IMR-90 (cell line): Measurements from ENCODE around the gene CKAP2L. TPM values are rescaled to one million over a fixed set of nuclear protein-coding genes. Genes with fewer than 3 reads are reported as not detected.

Experiments used
- ATAC-seq: fragments of 200-7000 bp; cut with Tn5 transposase; 2 replicates; pipeline ENCODE4 v1.9.1; 2020; ENCODE audit warnings: low read depth, mild to moderate bottlenecking, moderate library complexity
- BruUV-seq: library from RNA; stranded (reverse); fragments of 400-500 nt; replicated peaks from 2 replicates; lab custom pipeline; 2021; lab: Mats Ljungman, UMichigan
- CTCF ChIA-PET: fragments of 300-600 bp; formaldehyde crosslinking; extraction: SDS; loops from one replicate; lab custom pipeline; 2021; ENCODE audit warnings: antibody characterized with exemption; lab: Yijun Ruan, JAX
- POLR2A ChIA-PET: fragments of 300-600 bp; sonication (Branson Sonifier 250); formaldehyde crosslinking; loops from one replicate; lab custom pipeline; 2022; ENCODE audit warnings: antibody characterized with exemption; ENCODE audit not compliant: unreplicated experiment; lab: Charles Lee
- DNase-seq: peaks from one replicate; pipeline ENCODE4 v3.0.0; 2013
- H2AFZ ChIP-seq: replicated peaks from 2 replicates; pipeline ENCODE3; 2013; ENCODE audit warnings: low read length, mild to moderate bottlenecking; ENCODE audit not compliant: poor library complexity
- H2AK5ac ChIP-seq: 2 replicates; pipeline ENCODE4 v1.6.1; 2013; ENCODE audit warnings: low read depth, low read length, inconsistent platforms
- H2AK9ac ChIP-seq: replicated peaks from 2 replicates; pipeline ENCODE3; 2013; ENCODE audit warnings: mild to moderate bottlenecking, low read depth, low read length, moderate library complexity; ENCODE audit not compliant: poor library complexity
- H2BK120ac ChIP-seq: 2 replicates; pipeline ENCODE4 v1.6.1; 2013; ENCODE audit warnings: low read depth, low read length, inconsistent platforms
- H2BK15ac ChIP-seq: 3 replicates; pipeline ENCODE4 v1.6.1; 2013; ENCODE audit warnings: low read depth, low read length, inconsistent platforms
- H2BK20ac ChIP-seq: 2 replicates; pipeline ENCODE4 v1.6.1; 2013; ENCODE audit warnings: low read depth, mild to moderate bottlenecking, inconsistent platforms, low read length, moderate library complexity
- H2BK5ac ChIP-seq: 2 replicates; pipeline ENCODE4 v1.6.1; 2013; ENCODE audit warnings: mild to moderate bottlenecking, low read depth, low read length, inconsistent platforms; ENCODE audit not compliant: poor library complexity, severe bottlenecking
- H3K14ac ChIP-seq: replicated peaks from 2 replicates; pipeline ENCODE4 v1.6.1; 2013; ENCODE audit warnings: low read depth, low read length, inconsistent platforms
- H3K18ac ChIP-seq: 2 replicates; pipeline ENCODE4 v1.6.1; 2013; ENCODE audit warnings: low read depth, low read length, control low read depth
- H3K23ac ChIP-seq: 2 replicates; pipeline ENCODE4 v1.6.1; 2013; ENCODE audit warnings: low read depth, low read length, inconsistent platforms
- H3K27ac ChIP-seq: 2 replicates; pipeline ENCODE4 v1.5.1; 2013; ENCODE audit warnings: mild to moderate bottlenecking, control low read depth, low read length; ENCODE audit not compliant: insufficient read depth
- H3K27me3 ChIP-seq: 2 replicates; pipeline ENCODE4 v1.6.1; 2013; ENCODE audit warnings: low read length; ENCODE audit not compliant: control insufficient read depth, insufficient read depth
- H3K36me3 ChIP-seq: 2 replicates; pipeline ENCODE4 v1.6.1; 2013; ENCODE audit warnings: low read length, mixed read lengths; ENCODE audit not compliant: control insufficient read depth, insufficient read depth
- H3K4ac ChIP-seq: 2 replicates; pipeline ENCODE4 v1.6.1; 2013; ENCODE audit warnings: low read depth, low read length, inconsistent platforms
- H3K4me1 ChIP-seq: 2 replicates; pipeline ENCODE4 v1.6.1; 2013; ENCODE audit warnings: low read length, mixed read lengths; ENCODE audit not compliant: control insufficient read depth, insufficient read depth
- H3K4me2 ChIP-seq: 2 replicates; pipeline ENCODE4 v1.6.1; 2013; ENCODE audit warnings: low read depth, mild to moderate bottlenecking, control low read depth, low read length, moderate library complexity
- H3K4me3 ChIP-seq: 2 replicates; pipeline ENCODE4 v1.5.1; 2013; ENCODE audit warnings: low read depth, mild to moderate bottlenecking, control low read depth, low read length, moderate library complexity; ENCODE audit not compliant: insufficient read depth
- H3K56ac ChIP-seq: 2 replicates; pipeline ENCODE4 v1.6.1; 2013; ENCODE audit warnings: low read length, inconsistent platforms; ENCODE audit not compliant: insufficient read depth; ENCODE audit errors: extremely low read depth
- H3K79me1 ChIP-seq, 2 experiments: 2 replicates each; pipeline ENCODE4 v1.6.1; 2013; ENCODE audit warnings: low read length in 2 of 2, inconsistent platforms in 1 of 2, low read depth in 1 of 2
- H3K9ac ChIP-seq: 2 replicates; pipeline ENCODE4 v1.6.1; 2013; ENCODE audit warnings: low read depth, low read length, control low read depth
- H3K9me1 ChIP-seq: 2 replicates; pipeline ENCODE4 v1.6.1; 2013; ENCODE audit warnings: low read length, inconsistent platforms; ENCODE audit not compliant: insufficient read depth
- H3K9me3 ChIP-seq: 2 replicates; pipeline ENCODE4 v1.6.1; 2013; ENCODE audit warnings: low read length; ENCODE audit not compliant: control insufficient read depth, insufficient read depth
- H4K20me1 ChIP-seq: 2 replicates; pipeline ENCODE4 v1.6.1; 2013; ENCODE audit warnings: low read length, inconsistent platforms; ENCODE audit not compliant: insufficient read depth
- H4K5ac ChIP-seq: 2 replicates; pipeline ENCODE4 v1.6.1; 2013; ENCODE audit warnings: mild to moderate bottlenecking, low read depth, low read length, control low read depth
- H4K8ac ChIP-seq, 2 experiments: 2 replicates each; pipeline ENCODE4 v1.6.1; 2013; ENCODE audit warnings: low read depth in 2 of 2, low read length in 2 of 2, control low read depth in 1 of 2, inconsistent platforms in 1 of 2
- H4K91ac ChIP-seq: 2 replicates; pipeline ENCODE4 v1.6.1; 2013; ENCODE audit warnings: low read depth, low read length, inconsistent platforms; ENCODE audit not compliant: insufficient read depth
- BHLHE40 ChIP-seq: fragments of 150-350 bp; IDR thresholded peaks from 2 replicates; pipeline ENCODE4 v1.6.1; 2016; ENCODE audit warnings: mild to moderate bottlenecking, low read depth, low read length
- MXI1 ChIP-seq: IDR thresholded peaks from 2 replicates; pipeline ENCODE4 v1.6.1; 2012; ENCODE audit warnings: low read depth, mild to moderate bottlenecking, low read length, moderate library complexity, borderline replicate concordance
- POLR2A ChIP-seq: IDR thresholded peaks from 2 replicates; pipeline ENCODE4 v1.6.1; 2012; ENCODE audit warnings: mild to moderate bottlenecking, low read depth, low read length
- WGBS, 2 experiments: methylation state at CpG; one replicate each; pipeline versions ENCODE4 v1.1.5 to v1.1.7; 2013; ENCODE audit warnings: missing lambda C conversion rate in 2 of 2; ENCODE audit not compliant: insufficient read length in 1 of 2; ENCODE audit errors: extremely low coverage in 2 of 2; 5-methylcytosine and 5-hydroxymethylcytosine counted together
- dilution Hi-C: fragments of 300-500 bp; cut with HindIII; formaldehyde crosslinking; loops from one replicate; pipeline ENCODE4 v1.14.3; 2018; ENCODE audit warnings: low sequenced_read_pairs; ENCODE audit not compliant: unreplicated experiment
- in situ Hi-C: fragments of 300-500 bp; cut with MboI; formaldehyde crosslinking; loops from 3 replicates; pipeline ENCODE4 v1.14.3; 2019; ENCODE audit warnings: low sequenced_read_pairs, inconsistent platforms, mixed read lengths
- intact Hi-C: fragments of 100-400 bp; cut with micrococcal nuclease; formaldehyde crosslinking; loops from 2 replicates; pipeline ENCODE4 v1.10.0; 2022
- polyA plus RNA-seq, 3 experiments: library from polyadenylated mRNA; depleted of rRNA; stranded (reverse); fragments of >200 nt; gene quantifications; 2 replicates each; pipeline ENCODE4 v1.2.3, GENCODE V29; 2012; ENCODE audit warnings: low replicate concordance in 1 of 3
- total RNA-seq: library from RNA; depleted of rRNA; stranded (reverse); fragments of >200 nt; gene quantifications from 2 replicates; pipeline ENCODE4 v1.2.3, GENCODE V29; 2012

CKAP2L gene
- total and polyA plus RNA-seq, 2 of the 4 experiments (the other 2 are of a cell fraction) = 6.4 to 9.9 TPM

DNA sequence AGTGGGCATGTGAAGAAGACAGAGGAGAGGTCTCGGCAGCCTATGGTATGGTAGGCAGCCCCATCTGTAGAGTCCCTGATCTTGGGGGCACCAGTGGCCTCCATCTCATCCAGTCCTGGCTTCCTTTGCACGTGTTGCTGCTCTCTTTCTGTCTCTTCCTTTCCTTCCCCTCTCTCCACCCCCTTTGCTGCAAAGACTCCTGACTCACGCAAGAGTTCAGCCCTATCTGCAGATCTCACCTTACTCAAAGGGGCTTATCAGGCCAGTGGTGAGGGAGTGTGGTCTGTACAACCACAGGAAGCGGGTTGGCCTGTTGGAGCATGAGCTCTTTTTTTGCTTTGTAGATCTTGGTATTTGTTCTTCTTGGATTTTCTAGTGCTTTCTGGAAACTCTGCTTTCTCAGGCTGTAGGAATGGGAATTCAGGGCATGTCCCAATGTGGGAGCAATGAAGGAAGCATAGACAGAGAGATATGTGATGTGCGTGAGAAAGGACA, 58.2 kb downstream of the CKAP2L start:
- Histone ChIP-seq H2BK20ac (no peak overlapping the region), H3K9me1 (no peaks in the 10 kb centered on the region), H4K91ac (no peak overlapping the region), H2BK120ac (no peak overlapping the region), H4K5ac (no peak overlapping the region), H3K56ac (no peak overlapping the region), H3K9ac (no peak overlapping the region), H3K14ac (no peak overlapping the region), H3K27me3 (peaks cover 3% of the 10 kb centered on the region; the same call in 1 of the 2 replicates), H2BK15ac (no peak overlapping the region), H3K36me3 (no peaks in the 10 kb centered on the region), H3K23ac (no peak overlapping the region), H3K18ac (no peak overlapping the region), H3K4me2 (no peak overlapping the region), H2AK5ac (no peak overlapping the region), H3K4ac (no peak overlapping the region), H3K27ac (no peak overlapping the region), H4K8ac (no peak overlapping the region), H3K4me3 (no peak overlapping the region), H2AK9ac (no peak overlapping the region), H4K20me1 (no peaks in the 10 kb centered on the region), H3K9me3 (no peaks in the 10 kb centered on the region), H2BK5ac (no peak overlapping the region), H3K79me1 (no peaks in the 10 kb centered on the region), H3K4me1 (0 out of 2 replicates have a peak, but pooled peaks cover 4% of the 10 kb centered on the region), H2AFZ (peak overlapping the region; percentile 78)
- ChIA-PET CTCF (interaction anchor here (0.5 kb wide), 1 partner anchor 29 kb away, joined by 3 read pairs; no protein-coding TSS in a partner anchor), POLR2A (no interaction called here)
- dilution Hi-C loops = no loop called here
- no CpG with 5 or more reads among the region's 5 CpGs for WGBS, 2 experiments
- ATAC-seq (peak; percentile 60; the same call in 1 of the 2 replicates), DNase-seq (peak; percentile 79)
- intact Hi-C loops = no loop called here
- TF ChIP-seq MXI1 = no peak
- no peak for TF ChIP-seq POLR2A
- TF ChIP-seq BHLHE40 = peak; percentile 14; the same call in 1 of the 2 replicates
- in situ Hi-C loops = no loop called here
- BruUV-seq = no TSS peak
